ENCODE results near the gene FAM229B. TPM values are rescaled to one million over a fixed set of nuclear protein-coding genes. Genes with fewer than 3 reads are reported as not detected.

Gene FAM229B
- total and polyA plus RNA-seq, 10 donors: 1.9 to 7.9 (median 4.4) TPM

DNA sequence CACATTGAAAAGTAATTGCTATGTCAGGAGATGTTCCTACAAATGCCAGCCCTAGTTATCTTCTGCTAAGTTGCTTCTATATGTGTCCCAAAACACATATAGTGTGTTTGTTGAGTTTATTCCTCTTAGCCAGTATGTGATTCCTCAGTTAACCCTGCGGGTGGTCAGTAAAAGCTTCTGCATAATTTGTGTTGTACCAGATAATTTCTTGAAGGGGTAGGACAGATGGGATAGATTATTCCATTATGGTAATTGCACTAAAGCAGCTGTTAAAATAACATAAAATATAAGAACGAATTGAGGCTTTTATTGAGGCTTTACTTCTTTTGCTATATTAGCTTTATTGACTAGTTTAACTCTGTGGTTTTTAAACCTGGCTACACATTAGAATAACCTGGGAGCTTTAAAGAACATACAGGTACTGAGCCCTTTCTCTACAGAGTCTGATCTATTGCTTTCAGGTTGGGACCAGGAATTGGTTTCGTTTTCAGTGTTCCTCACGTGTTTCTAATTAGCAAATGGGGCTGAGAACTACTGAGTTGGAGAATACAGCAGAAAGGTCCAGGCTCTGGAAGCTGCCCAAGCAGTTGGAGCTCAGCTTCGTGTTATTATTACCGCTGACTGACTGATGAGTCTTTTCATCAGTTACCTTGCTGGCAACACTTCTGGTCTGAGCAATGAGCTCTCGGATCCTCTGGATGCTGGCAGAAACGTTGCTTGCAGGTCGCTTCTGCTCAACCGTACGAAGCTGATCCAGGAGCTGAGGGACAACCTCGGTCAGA, 56.9 kb downstream of the FAM229B start:
- DNase-seq: no peak
- Histone ChIP-seq H3K9me3 (no peaks in the 10 kb centered on the region), H3K27ac (no peak overlapping the region), H3K4me3 (no peak overlapping the region), H3K27me3 (replicated peaks in 1 of 7) (no peaks in the 10 kb centered on the region), H3K36me3 (no peaks in the 10 kb centered on the region), H3K4me1 (no peaks in the 10 kb centered on the region)
- intact Hi-C loops (cut with DNase I; ENCODE audit: low total_unique reads): no loop called here
- WGBS, 5 donors: 87 to 92% (median 89%) methylated on average over 12 of the region's 12 CpGs
- TF ChIP-seq POLR2AphosphoS5 (IDR thresholded peaks at IDR 0.05) (no peak), POLR2A (IDR thresholded peaks at IDR 0.05) (no peak)
- TF ChIP-seq, protein P1, sequence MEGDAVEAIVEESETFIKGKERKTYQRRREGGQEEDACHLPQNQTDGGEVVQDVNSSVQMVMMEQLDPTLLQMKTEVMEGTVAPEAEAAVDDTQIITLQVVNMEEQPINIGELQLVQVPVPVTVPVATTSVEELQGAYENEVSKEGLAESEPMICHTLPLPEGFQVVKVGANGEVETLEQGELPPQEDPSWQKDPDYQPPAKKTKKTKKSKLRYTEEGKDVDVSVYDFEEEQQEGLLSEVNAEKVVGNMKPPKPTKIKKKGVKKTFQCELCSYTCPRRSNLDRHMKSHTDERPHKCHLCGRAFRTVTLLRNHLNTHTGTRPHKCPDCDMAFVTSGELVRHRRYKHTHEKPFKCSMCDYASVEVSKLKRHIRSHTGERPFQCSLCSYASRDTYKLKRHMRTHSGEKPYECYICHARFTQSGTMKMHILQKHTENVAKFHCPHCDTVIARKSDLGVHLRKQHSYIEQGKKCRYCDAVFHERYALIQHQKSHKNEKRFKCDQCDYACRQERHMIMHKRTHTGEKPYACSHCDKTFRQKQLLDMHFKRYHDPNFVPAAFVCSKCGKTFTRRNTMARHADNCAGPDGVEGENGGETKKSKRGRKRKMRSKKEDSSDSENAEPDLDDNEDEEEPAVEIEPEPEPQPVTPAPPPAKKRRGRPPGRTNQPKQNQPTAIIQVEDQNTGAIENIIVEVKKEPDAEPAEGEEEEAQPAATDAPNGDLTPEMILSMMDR (IDR thresholded peaks at IDR 0.05 in 8 of 11, conservative IDR thresholded peaks at IDR 0.05 in 3 of 11): no peak

GRCh38 chr6:112145080-112145573, 57.7 kb downstream of the FAM229B start:
- no peaks in the 10 kb centered on the region for H3K9me3 ChIP-seq
- H3K4me1 ChIP-seq: no peaks in the 10 kb centered on the region
- intact Hi-C loops (cut with DNase I; ENCODE audit: low total_unique reads): no loop called here
- 89 to 92% (median 90%) methylated on average over 10 of the region's 10 CpGs for WGBS, 5 donors
- H3K36me3 ChIP-seq: no peaks in the 10 kb centered on the region
- H3K27me3 ChIP-seq (replicated peaks in 1 of 7): no peaks in the 10 kb centered on the region
- no peak for DNase-seq
- no peak overlapping the region for H3K27ac ChIP-seq
- TF ChIP-seq POLR2A (IDR thresholded peaks at IDR 0.05): no peak
- TF ChIP-seq, protein P1 (IDR thresholded peaks at IDR 0.05 in 8 of 11, conservative IDR thresholded peaks at IDR 0.05 in 3 of 11): no peak
- no peak for TF ChIP-seq POLR2AphosphoS5 (IDR thresholded peaks at IDR 0.05)
- no peak overlapping the region for H3K4me3 ChIP-seq

GRCh38 chr6:112148103-112148502, 60.7 kb downstream of the FAM229B start:
- Histone ChIP-seq H3K9me3 (no peaks in the 10 kb centered on the region), H3K4me3 (no peak overlapping the region), H3K27me3 (replicated peaks in 1 of 7) (no peaks in the 10 kb centered on the region), H3K36me3 (no peaks in the 10 kb centered on the region), H3K27ac (no peak overlapping the region), H3K4me1 (no peaks in the 10 kb centered on the region)
- no peak for DNase-seq
- WGBS, 5 donors: 89 to 97% (median 95%) methylated on average over 6 of the region's 6 CpGs
- intact Hi-C loops (cut with DNase I; ENCODE audit: low total_unique reads): no loop called here
- TF ChIP-seq POLR2A (IDR thresholded peaks at IDR 0.05): no peak
- TF ChIP-seq, protein P1 (IDR thresholded peaks at IDR 0.05 in 8 of 11, conservative IDR thresholded peaks at IDR 0.05 in 3 of 11): no peak
- no peak for TF ChIP-seq POLR2AphosphoS5 (IDR thresholded peaks at IDR 0.05)

DNA sequence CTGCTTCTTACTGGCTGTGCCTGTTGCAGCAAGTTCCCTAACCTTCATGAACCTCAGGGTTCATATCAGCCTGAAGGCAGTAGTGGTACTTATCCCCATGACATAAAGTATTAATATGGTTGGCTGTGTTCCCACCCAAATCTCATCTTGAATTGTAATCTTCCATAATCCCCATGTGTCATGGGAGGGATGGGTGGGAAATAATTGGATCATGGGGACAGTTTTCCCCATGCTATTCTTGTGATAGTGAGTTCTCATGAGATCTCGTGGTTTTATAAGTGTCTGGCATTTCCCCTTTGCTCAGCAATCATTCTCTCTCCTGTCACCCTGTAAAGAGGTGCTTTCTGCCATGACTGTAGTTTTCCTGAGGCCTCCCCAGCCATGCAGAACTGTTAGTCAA, 61.8 kb downstream of the FAM229B start:
- Histone ChIP-seq H3K9me3 (no peaks in the 10 kb centered on the region), H3K36me3 (no peaks in the 10 kb centered on the region), H3K4me1 (no peaks in the 10 kb centered on the region), H3K27me3 (replicated peaks in 1 of 7) (no peaks in the 10 kb centered on the region), H3K4me3 (no peak overlapping the region), H3K27ac (no peak overlapping the region)
- no peak for DNase-seq
- 12 to 47% (median 32%) methylated on average over 1 of the region's 1 CpG for WGBS, 5 donors
- TF ChIP-seq POLR2AphosphoS5 (IDR thresholded peaks at IDR 0.05) (no peak), POLR2A (IDR thresholded peaks at IDR 0.05) (no peak)
- TF ChIP-seq, protein P1 (IDR thresholded peaks at IDR 0.05 in 8 of 11, conservative IDR thresholded peaks at IDR 0.05 in 3 of 11): no peak
- intact Hi-C loops (cut with DNase I; ENCODE audit: low total_unique reads): no loop called here

Data from spleen (tissue), 11 donors.